HL-60 (cell line): ENCODE results near the gene CCDC127.

Source experiments
- REST ChIP-seq: IDR thresholded peaks from 2 replicates; pipeline ENCODE4 v1.6.1; 2012; ENCODE audit warnings: low read depth; ENCODE audit not compliant: insufficient replicate concordance
- TF ChIP-seq, protein P1 (sequence below): IDR thresholded peaks from one replicate; pipeline ENCODE4 v1.5.1; 2011; ENCODE audit warnings: low read length, control low read depth, inconsistent platforms; ENCODE audit not compliant: insufficient read depth

DNA sequence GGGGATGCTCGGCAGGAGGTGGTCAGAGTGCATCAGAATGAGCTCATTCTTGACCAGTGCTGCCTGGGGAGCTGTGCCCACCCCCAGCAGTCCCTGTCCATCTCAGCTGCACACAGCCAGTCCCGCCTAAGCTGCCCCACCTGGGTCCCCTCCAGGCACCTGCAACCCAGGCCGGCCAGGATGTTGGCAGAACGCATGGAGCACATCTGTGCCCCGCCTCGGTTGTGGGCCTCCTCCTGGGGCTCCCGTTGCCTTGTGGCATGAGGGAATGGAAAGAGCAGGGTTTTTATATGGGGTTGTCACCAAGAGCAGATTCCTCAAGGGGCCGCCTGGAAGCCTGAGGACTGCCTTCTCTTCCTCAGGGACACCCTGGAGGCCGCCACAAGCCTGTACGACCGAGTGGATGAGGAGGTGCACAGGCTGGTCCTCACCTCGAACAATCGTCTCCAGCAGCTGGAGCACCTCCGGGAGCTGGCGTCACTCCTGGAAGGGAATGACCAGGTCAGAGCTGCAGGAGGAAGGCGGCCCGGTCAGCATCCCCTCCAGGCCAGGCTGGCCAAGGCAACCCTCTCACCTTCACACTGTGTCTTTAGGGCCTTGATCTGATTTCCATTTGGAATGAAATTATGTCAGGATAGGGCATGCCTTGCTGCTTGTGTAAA is 61.4 kb downstream of the CCDC127 start:
- TF ChIP-seq, protein P1, sequence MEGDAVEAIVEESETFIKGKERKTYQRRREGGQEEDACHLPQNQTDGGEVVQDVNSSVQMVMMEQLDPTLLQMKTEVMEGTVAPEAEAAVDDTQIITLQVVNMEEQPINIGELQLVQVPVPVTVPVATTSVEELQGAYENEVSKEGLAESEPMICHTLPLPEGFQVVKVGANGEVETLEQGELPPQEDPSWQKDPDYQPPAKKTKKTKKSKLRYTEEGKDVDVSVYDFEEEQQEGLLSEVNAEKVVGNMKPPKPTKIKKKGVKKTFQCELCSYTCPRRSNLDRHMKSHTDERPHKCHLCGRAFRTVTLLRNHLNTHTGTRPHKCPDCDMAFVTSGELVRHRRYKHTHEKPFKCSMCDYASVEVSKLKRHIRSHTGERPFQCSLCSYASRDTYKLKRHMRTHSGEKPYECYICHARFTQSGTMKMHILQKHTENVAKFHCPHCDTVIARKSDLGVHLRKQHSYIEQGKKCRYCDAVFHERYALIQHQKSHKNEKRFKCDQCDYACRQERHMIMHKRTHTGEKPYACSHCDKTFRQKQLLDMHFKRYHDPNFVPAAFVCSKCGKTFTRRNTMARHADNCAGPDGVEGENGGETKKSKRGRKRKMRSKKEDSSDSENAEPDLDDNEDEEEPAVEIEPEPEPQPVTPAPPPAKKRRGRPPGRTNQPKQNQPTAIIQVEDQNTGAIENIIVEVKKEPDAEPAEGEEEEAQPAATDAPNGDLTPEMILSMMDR = no peak
- no peak for TF ChIP-seq REST
